GM18907 (cell line): ENCODE data around the gene CMC2.
A peak's percentile ranks its signal among the peaks of the same experiment; 100 is the strongest.

ENCODE experiments used
- ATAC-seq: cut with Tn5 transposase; IDR thresholded peaks from one replicate; pipeline ENCODE4 v1.9.1; 2021; ENCODE audit warnings: mild to moderate bottlenecking, moderate library complexity; ENCODE audit not compliant: unreplicated experiment

Gene CMC2

GRCh38 chr16:80981103-80981502, 25.6 kb downstream of the CMC2 start:
- no peak for ATAC-seq

- no peak for ATAC-seq
Measured at GRCh38 chr16:80976946-80977345, 29.7 kb downstream of the CMC2 start.

GRCh38 chr16:80974649-80975376, 31.9 kb downstream of the CMC2 start:
- ATAC-seq, result no peak

- ATAC-seq, result no peak
Measured at GRCh38 chr16:80973991-80974390, 32.7 kb downstream of the CMC2 start.

- ATAC-seq, result no peak
Measured at GRCh38 chr16:80972611-80973010, 34.1 kb downstream of the CMC2 start.

GRCh38 chr16:80971819-80972218, 34.9 kb downstream of the CMC2 start:
- ATAC-seq, result peak; percentile 48

- ATAC-seq, result no peak
Measured at GRCh38 chr16:80969114-80969484, 37.6 kb downstream of the CMC2 start.

- no peak for ATAC-seq
Measured at GRCh38 chr16:80968386-80969113, 38.1 kb downstream of the CMC2 start.

GRCh38 chr16:80966617-80967016, 40.1 kb downstream of the CMC2 start:
- no peak for ATAC-seq

- ATAC-seq, result no peak
Measured at GRCh38 chr16:80964351-80964750, 42.3 kb downstream of the CMC2 start.

- ATAC-seq, result no peak
Measured at GRCh38 chr16:80962879-80963278, 43.8 kb downstream of the CMC2 start.

GRCh38 chr16:80958284-80958683, 48.4 kb downstream of the CMC2 start:
- no peak for ATAC-seq

- no peak for ATAC-seq
Measured at GRCh38 chr16:80954985-80955384, 51.7 kb downstream of the CMC2 start.

- no peak for ATAC-seq
Measured at GRCh38 chr16:80948886-80949493, 57.7 kb downstream of the CMC2 start.

- ATAC-seq, result no peak
Measured at GRCh38 chr16:80947708-80948625, 58.7 kb downstream of the CMC2 start.

GRCh38 chr16:80947239-80947638, 59.4 kb downstream of the CMC2 start:
- ATAC-seq, result no peak

- ATAC-seq, result no peak
Measured at GRCh38 chr16:80946481-80946880, 60.2 kb downstream of the CMC2 start.

- no peak for ATAC-seq
Measured at GRCh38 chr16:80940069-80940856, 66.4 kb downstream of the CMC2 start.

GRCh38 chr16:80938879-80939260, 67.8 kb downstream of the CMC2 start:
- no peak for ATAC-seq
